Bone marrow (tissue), 2 donors: Measurements from ENCODE around the gene SEZ6L.
"Not testable (repeated sequence)": the region's sequence is repeated elsewhere in the genome, so short reads cannot be mapped to it uniquely, and the experiment has no call there.

Experiments
- DNase-seq, 2 donors: peaks; one replicate each; lab custom pipeline; 2025; lab: John Stamatoyannopoulos, UW

SEZ6L gene

GRCh38 chr22:26383968-26384556 is 214.8 kb downstream of the SEZ6L start:
- no peak for DNase-seq

- no peak for DNase-seq
These were observed 215.9 kb downstream of the SEZ6L start for GRCh38 chr22:26385164-26385563.

- no peak for DNase-seq
These were observed 219.9 kb downstream of the SEZ6L start for GRCh38 chr22:26389125-26389524.

GRCh38 chr22:26391091-26391490 is 221.8 kb downstream of the SEZ6L start:
- no peak for DNase-seq

GRCh38 chr22:26391623-26392022 is 222.4 kb downstream of the SEZ6L start:
- DNase-seq = no peak

GRCh38 chr22:26393929-26394328 is 224.7 kb downstream of the SEZ6L start:
- DNase-seq = no peak

GRCh38 chr22:26394777-26395176 is 225.5 kb downstream of the SEZ6L start:
- DNase-seq = no peak

GRCh38 chr22:26395926-26396325 is 226.7 kb downstream of the SEZ6L start:
- no peak for DNase-seq

GRCh38 chr22:26398741-26399153 is 229.5 kb downstream of the SEZ6L start:
- peak in 1 of 2 donors; percentile 45 for DNase-seq

GRCh38 chr22:26399289-26399688 is 230.0 kb downstream of the SEZ6L start:
- no peak for DNase-seq

- DNase-seq = no peak
These were observed 232.5 kb downstream of the SEZ6L start for GRCh38 chr22:26401726-26402125.

GRCh38 chr22:26404851-26405421 is 235.7 kb downstream of the SEZ6L start:
- DNase-seq = peak; percentile 11 to 81

GRCh38 chr22:26406118-26406517 is 236.9 kb downstream of the SEZ6L start:
- DNase-seq = no peak

- DNase-seq = not testable (repeated sequence)
These were observed 239.4 kb downstream of the SEZ6L start for GRCh38 chr22:26408562-26409220.

GRCh38 chr22:26409719-26410335 is 240.6 kb downstream of the SEZ6L start:
- no peak for DNase-seq

GRCh38 chr22:26410386-26410785 is 241.1 kb downstream of the SEZ6L start:
- no peak for DNase-seq

GRCh38 chr22:26414347-26414746 is 245.1 kb downstream of the SEZ6L start:
- no peak for DNase-seq

GRCh38 chr22:26416256-26416655 is 247.0 kb downstream of the SEZ6L start:
- no peak for DNase-seq

- DNase-seq = no peak
These were observed 247.5 kb downstream of the SEZ6L start for GRCh38 chr22:26416670-26417276.

GRCh38 chr22:26417406-26417805 is 248.1 kb downstream of the SEZ6L start:
- no peak for DNase-seq

GRCh38 chr22:26418620-26419019 is 249.4 kb downstream of the SEZ6L start:
- no peak for DNase-seq

GRCh38 chr22:26426924-26427323 is 257.7 kb downstream of the SEZ6L start:
- DNase-seq = no peak
